Lower leg skin (tissue), 3 donors: Measurements from ENCODE around the gene CYRIA.

Experiments used
- CTCF ChIP-seq, 3 donors: fragments of 450-650 bp; IDR thresholded peaks; one replicate each; pipeline ENCODE4 v1.5.1; 2016; ENCODE audit warnings: antibody characterized with exemption in 3 of 3, mild to moderate bottlenecking in 3 of 3, moderate library complexity in 2 of 3
- POLR2A ChIP-seq, 2 donors: fragments of 450-650 bp; IDR thresholded peaks; one replicate each; pipeline ENCODE4 v1.6.1; 2016 to 2017; ENCODE audit warnings: antibody characterized with exemption in 2 of 2, mild to moderate bottlenecking in 1 of 2, moderate library complexity in 1 of 2

GRCh38 chr2:16661936-16662839, 3.4 kb downstream of the CYRIA start:
- TF ChIP-seq CTCF (IDR thresholded peaks at IDR 0.05) (no peak), POLR2A (IDR thresholded peaks at IDR 0.05) (no peak)
